NB4 (cell line): ENCODE results near the gene PCSK6.

ENCODE experiments used
- DNase-seq: peaks from one replicate; pipeline ENCODE4 v3.0.0; 2010; ENCODE audit warnings: low read depth
- H3K4me3 ChIP-seq: one replicate; pipeline ENCODE4 v1.5.1; 2011; ENCODE audit warnings: mild to moderate bottlenecking, low read depth, low read length, moderate library complexity
- MYC ChIP-seq: IDR thresholded peaks from 2 replicates; pipeline ENCODE4 v1.6.1; 2011; ENCODE audit warnings: low read depth, low read length
- POLR2A ChIP-seq: IDR thresholded peaks from 2 replicates; pipeline ENCODE4 v1.6.1; 2011; ENCODE audit warnings: mild to moderate bottlenecking; ENCODE audit not compliant: insufficient read length; ENCODE audit errors: extremely low read depth
- TF ChIP-seq, protein P1 (sequence below): IDR thresholded peaks from 2 replicates; pipeline ENCODE4 v1.6.1; 2011; ENCODE audit warnings: low read depth, low read length
- TF ChIP-seq, protein P2 (sequence below): IDR thresholded peaks from one replicate; pipeline ENCODE4 v1.5.1; 2012; ENCODE audit warnings: low read depth, low read length

Gene PCSK6

DNA sequence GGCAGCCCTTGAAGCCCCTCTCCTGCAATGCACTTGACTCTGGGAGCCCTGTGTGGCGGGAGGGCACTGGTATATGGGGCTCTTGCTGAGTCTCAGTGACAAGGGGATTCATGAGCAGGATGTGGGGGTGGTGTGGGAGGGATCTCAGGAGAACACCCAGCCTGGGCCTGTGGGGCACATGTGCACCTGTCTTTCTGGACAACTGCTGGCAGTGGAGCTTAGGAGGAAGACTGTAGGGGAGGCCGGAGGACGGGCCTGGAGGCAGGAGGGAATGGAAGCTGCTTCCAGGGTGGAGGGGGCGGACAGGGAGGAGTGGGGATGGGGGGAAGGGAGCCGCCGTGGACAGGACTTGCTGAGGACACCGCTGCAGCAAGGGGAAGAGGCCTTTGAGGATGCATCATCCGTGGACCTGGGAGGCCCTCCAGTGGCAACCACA lies 183.7 kb downstream of the PCSK6 start:
- no peak overlapping the region for H3K4me3 ChIP-seq
- TF ChIP-seq, protein P1, sequence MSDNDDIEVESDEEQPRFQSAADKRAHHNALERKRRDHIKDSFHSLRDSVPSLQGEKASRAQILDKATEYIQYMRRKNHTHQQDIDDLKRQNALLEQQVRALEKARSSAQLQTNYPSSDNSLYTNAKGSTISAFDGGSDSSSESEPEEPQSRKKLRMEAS, result no peak
- TF ChIP-seq, protein P2, sequence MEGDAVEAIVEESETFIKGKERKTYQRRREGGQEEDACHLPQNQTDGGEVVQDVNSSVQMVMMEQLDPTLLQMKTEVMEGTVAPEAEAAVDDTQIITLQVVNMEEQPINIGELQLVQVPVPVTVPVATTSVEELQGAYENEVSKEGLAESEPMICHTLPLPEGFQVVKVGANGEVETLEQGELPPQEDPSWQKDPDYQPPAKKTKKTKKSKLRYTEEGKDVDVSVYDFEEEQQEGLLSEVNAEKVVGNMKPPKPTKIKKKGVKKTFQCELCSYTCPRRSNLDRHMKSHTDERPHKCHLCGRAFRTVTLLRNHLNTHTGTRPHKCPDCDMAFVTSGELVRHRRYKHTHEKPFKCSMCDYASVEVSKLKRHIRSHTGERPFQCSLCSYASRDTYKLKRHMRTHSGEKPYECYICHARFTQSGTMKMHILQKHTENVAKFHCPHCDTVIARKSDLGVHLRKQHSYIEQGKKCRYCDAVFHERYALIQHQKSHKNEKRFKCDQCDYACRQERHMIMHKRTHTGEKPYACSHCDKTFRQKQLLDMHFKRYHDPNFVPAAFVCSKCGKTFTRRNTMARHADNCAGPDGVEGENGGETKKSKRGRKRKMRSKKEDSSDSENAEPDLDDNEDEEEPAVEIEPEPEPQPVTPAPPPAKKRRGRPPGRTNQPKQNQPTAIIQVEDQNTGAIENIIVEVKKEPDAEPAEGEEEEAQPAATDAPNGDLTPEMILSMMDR, result no peak
- TF ChIP-seq POLR2A (no peak), MYC (no peak)
- no peak for DNase-seq

DNA sequence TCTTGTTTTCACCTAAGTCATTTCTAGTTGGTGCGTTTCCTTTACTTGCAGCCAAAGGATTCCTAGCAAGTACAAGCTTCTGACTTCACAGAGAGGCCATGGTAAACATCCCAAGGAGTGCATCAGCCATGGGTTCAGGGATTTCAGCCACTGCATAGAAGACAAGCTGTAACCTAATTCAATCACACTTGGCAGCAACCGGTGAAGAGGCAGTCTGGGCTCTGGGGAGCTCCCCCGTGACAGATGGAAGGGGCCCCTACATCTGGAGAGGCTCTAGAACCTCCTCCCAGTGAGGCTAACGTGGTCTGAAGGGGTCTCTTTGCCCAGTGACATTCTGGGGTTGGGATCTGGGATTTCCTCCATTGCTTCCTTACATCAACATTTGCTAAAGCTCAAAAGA lies 186.1 kb downstream of the PCSK6 start:
- TF ChIP-seq, protein P2, result no peak
- TF ChIP-seq, protein P1, result no peak
- no peak for TF ChIP-seq MYC
- no peak for TF ChIP-seq POLR2A

DNA sequence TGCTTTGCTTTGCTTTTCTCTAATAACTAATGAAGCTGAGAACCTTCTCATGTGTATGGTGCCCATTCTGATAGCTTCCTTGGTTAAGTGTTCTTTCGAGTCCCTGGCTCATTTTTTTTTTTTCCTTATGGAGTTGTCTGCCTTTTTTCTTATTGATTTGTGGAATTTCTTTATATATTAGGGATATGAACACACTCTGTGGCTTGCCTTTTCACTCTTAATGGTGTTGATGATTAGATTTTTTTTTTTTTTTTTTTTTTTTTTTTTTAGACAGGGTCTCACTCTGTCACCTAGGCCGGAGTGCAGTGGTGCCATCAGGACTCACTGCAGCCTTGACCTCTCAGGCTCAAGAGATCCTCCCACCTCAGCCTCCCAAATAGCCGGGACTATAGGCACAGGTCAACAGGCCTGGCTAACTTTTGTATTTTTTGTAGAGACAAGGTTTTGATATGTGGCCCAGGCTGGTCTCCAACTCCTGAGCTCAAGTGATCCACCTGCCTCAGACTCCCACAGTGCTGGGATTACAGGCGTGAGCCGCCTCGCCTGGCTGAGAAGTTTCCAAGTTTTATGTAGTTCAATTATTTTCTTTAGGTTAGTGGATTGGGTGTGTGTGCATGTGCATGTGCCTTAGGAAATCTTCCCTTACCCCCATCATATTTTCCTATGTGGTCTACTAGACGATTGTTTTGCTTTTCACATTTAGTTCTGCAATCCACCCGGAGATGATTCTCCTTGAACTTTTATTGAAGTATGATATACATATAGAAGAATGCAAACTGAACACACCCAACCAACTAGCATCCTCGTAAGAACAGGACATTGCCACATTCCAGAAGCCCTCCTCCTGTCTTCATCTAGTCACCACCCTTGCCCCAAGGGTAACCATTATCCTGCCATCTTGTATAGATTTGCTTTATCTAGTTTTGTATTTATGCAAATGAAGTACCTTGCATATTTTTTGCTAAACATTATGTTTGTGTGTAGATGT lies 192.8 kb downstream of the PCSK6 start:
- TF ChIP-seq POLR2A, result no peak
- TF ChIP-seq, protein P1, result no peak
- no peak for TF ChIP-seq MYC
- TF ChIP-seq, protein P2, result no peak
- H3K4me3 ChIP-seq, result peak overlapping the region; percentile 80

More for the DNA sequence above, 186.1 kb downstream of the PCSK6 start:
- no peak for DNase-seq
- no peak overlapping the region for H3K4me3 ChIP-seq

DNA sequence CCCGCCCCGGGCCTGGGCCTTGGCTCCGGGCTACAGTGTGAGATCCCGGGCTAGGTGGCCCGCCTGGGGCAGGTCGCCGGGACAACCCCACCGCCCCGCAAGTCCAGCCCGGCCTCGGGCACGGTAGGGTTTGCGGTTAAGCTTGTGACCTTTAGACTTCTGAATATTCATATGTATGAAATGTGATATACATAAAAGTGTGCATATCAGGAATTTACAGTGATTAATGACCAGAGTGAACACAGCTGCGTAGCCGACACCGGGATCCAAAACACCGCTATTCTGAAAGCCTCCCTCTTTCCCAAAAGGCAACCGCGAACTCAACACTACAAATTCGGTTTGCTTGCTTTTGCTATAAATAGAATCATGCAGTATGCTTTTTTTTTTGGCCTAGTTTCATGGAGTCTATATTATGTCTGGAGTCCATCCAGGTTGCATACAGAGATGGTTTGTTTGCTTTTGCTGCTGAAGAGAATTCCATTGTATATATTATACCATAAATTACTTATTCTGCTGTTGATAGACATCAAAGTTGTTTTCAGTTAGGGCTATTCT lies 193.8 kb downstream of the PCSK6 start:
- peak overlapping the region; percentile 80 for H3K4me3 ChIP-seq
- no peak for DNase-seq
- TF ChIP-seq POLR2A (no peak), MYC (no peak)
- TF ChIP-seq, protein P1, result no peak

More for the DNA sequence above, 192.8 kb downstream of the PCSK6 start:
- no peak for DNase-seq

DNA sequence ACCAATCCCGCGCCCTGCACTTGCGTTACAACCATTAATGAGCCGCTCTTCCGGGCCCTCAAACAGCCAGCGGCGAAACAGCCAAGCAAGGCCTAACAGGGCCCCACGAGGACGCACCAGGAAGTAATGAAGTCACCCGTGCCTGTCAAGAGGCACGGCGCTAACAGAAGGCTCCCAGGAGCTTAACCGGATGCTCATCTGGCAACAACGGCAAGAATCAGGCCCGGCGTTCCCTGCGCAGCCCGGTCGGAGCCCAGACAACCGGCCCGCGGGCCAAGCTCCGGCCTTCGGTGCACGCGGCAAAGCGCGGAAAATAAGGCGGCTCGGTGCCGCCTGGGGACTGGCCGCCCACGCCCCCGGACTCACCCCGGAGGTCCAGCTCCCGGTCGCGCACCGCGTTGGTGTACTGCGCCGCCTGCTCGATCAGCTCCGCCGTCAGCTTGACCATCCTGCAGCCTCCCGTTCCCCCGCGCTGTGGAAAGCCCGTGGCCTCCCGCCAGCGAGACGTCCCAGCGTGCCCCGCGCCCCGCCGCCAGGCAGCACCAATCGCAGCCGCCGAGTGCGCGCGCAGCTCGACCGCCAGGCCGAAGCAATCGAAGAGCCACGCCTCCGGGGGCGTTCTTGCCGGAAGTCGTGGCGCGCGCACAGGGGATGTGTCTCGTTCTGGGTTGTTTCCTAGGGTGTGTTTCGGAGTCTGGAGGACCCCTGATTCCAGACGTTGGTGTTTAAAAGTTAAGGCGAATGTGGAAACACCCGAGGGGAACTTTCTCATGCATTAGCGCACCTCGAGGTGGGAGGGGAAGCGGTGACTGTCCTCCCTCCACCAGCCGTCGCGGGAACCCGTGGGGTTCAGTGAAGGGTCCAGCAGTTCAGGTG lies 194.5 kb downstream of the PCSK6 start, which contains the start of gene SNRPA1:
TSS of gene SNRPA1 (minus strand) at position 518 of the 876 bp plus-strand sequence. CDS start at position 448, 70 bp downstream.
- TF ChIP-seq, protein P2, result no peak
- TF ChIP-seq, protein P1, result peak; percentile 92
- TF ChIP-seq POLR2A (peak; percentile 87), MYC (peak; percentile 92)
- peak within 1 kb of the TSS; percentile 80 for H3K4me3 ChIP-seq
- DNase-seq, result peak; percentile 98
